HG02588 (cell line): ENCODE data around the gene TBX1.
A peak's percentile ranks its signal among the peaks of the same experiment; 100 is the strongest.
"Not testable (repeated sequence)": the region's sequence is repeated elsewhere in the genome, so short reads cannot be mapped to it uniquely, and the experiment has no call there.

Experiments
- ATAC-seq: cut with Tn5 transposase; IDR thresholded peaks from one replicate; pipeline ENCODE4 v1.9.1; 2021; ENCODE audit warnings: mild to moderate bottlenecking, moderate library complexity; ENCODE audit not compliant: unreplicated experiment

TBX1 gene

GRCh38 chr22:19763458-19764298 lies 3.1 kb downstream of the TBX1 start:
- no peak for ATAC-seq

GRCh38 chr22:19764299-19764593 lies 3.7 kb downstream of the TBX1 start:
- no peak for ATAC-seq

GRCh38 chr22:19764636-19765476 lies 4.3 kb downstream of the TBX1 start:
- ATAC-seq, result no peak

- no peak for ATAC-seq
Observed at GRCh38 chr22:19765477-19766239, 5.1 kb downstream of the TBX1 start.

- no peak for ATAC-seq
Observed at GRCh38 chr22:19766240-19766510, 5.6 kb downstream of the TBX1 start.

GRCh38 chr22:19766511-19767426 lies 6.2 kb downstream of the TBX1 start:
- no peak for ATAC-seq

- no peak for ATAC-seq
Observed at GRCh38 chr22:19767427-19768341, 7.1 kb downstream of the TBX1 start.

GRCh38 chr22:19769393-19769715 lies 8.8 kb downstream of the TBX1 start:
- no peak for ATAC-seq

GRCh38 chr22:19770349-19771220 lies 10.0 kb downstream of the TBX1 start:
- ATAC-seq, result no peak

- no peak for ATAC-seq
Observed at GRCh38 chr22:19772422-19772672, 11.8 kb downstream of the TBX1 start.

GRCh38 chr22:19772673-19773469 lies 12.3 kb downstream of the TBX1 start:
- ATAC-seq, result peak; percentile 57

GRCh38 chr22:19773470-19774040 lies 13.0 kb downstream of the TBX1 start:
- ATAC-seq, result no peak

GRCh38 chr22:19774628-19775027 lies 14.1 kb downstream of the TBX1 start:
- no peak for ATAC-seq

GRCh38 chr22:19775496-19776325 lies 15.1 kb downstream of the TBX1 start:
- no peak for ATAC-seq

- no peak for ATAC-seq
Observed at GRCh38 chr22:19776433-19777031, 16.0 kb downstream of the TBX1 start.

- ATAC-seq, result not testable (repeated sequence)
Observed at GRCh38 chr22:19777192-19777591, 16.6 kb downstream of the TBX1 start.

GRCh38 chr22:19779011-19779421 lies 18.4 kb downstream of the TBX1 start:
- ATAC-seq, result no peak
